ENCODE data around the gene ZNF3. TPM values are rescaled to one million over a fixed set of nuclear protein-coding genes. Genes with fewer than 3 reads are reported as not detected.

ZNF3 gene
- polyA plus RNA-seq, 2 of the 4 experiments (the other 2 are of a cell fraction) = 22.5 to 30.2 TPM

- no peak for TF ChIP-seq CBX2 (IDR thresholded peaks at IDR 0.05; ENCODE audit: borderline replicate concordance, low read depth)
- TF ChIP-seq EP300 (IDR thresholded peaks at IDR 0.05) = no peak
Observed at GRCh38 chr7:100122568-100122967, 41.0 kb upstream of the ZNF3 start (continued).

DNA sequence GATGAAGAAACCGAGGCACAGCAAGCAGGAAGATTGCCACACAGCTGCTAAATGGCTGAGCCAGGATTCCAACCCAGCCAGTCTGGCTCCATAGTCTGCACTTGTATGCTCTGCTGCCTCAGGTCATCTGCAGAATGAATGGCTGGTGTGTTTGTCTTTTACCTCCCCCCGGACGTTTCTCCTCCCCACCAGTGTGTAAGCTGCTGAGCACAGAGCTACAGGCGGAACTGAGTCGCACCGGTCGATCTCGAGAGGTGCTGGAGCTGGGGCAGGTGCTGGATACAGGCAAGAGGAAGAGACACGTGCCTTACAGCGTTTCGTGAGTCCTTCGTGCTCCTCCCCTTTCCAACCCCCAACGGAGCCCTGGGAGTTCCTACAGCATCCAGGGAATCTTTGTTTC is 40.5 kb upstream of the ZNF3 start:
- Histone ChIP-seq H3K27ac (no peak overlapping the region), H3K9me3 (no peaks in the 10 kb centered on the region), H3K4me3 (no peak overlapping the region), H3K4me2 (no peak overlapping the region), H3K4me1 (peaks cover 29% of the 10 kb centered on the region)
- ATAC-seq (no peak), DNase-seq (ENCODE audit: low read depth in 1 of 2, low spot score in 1 of 2) (no peak), FAIRE-seq (no peak)
- ChIA-PET CTCF (interaction anchor here (1.5 to 5.6 kb wide), 2 partner anchors 8 to 9 kb away, joined by 4 to 46 read pairs; no protein-coding TSS in a partner anchor), POLR2A (interaction anchor here (1.4 to 1.8 kb wide), 2 partner anchors 21 to 307 kb away, joined by 4 to 6 read pairs; partner anchors contain the start of genes AP4M1, MCM7 and MEPCE)
- no peak for TF ChIP-seq NFE2L2 (conservative IDR thresholded peaks at IDR 0.05; ENCODE audit: low read length)
- TF ChIP-seq CHD2 (IDR thresholded peaks at IDR 0.05; ENCODE audit: low read length, partially characterized antibody) = no peak
- TF ChIP-seq POLR2AphosphoS2 (conservative IDR thresholded peaks at IDR 0.05; ENCODE audit: low read length) = no peak
- WGBS (ENCODE audit: missing lambda C conversion rate) = 85% methylated on average over 13 of the region's 13 CpGs

GRCh38 chr7:100120733-100121036 is 39.2 kb upstream of the ZNF3 start:
- ChIA-PET CTCF (interaction anchor here (5.6 kb wide), 1 partner anchor 11 kb away, joined by 46 read pairs; no protein-coding TSS in a partner anchor), POLR2A (interaction anchor here (1.2 to 1.8 kb wide), 2 partner anchors 19 to 309 kb away, joined by 4 to 10 read pairs; partner anchors contain the start of genes AP4M1, MCM7 and MEPCE)
- H3K9me3 ChIP-seq = no peaks in the 10 kb centered on the region
- H3K27ac ChIP-seq = peak overlapping the region; percentile 86 to 90; a peak in 3 of 6 replicates
- WGBS (ENCODE audit: missing lambda C conversion rate) = 32% methylated on average over 1 of the region's 1 CpG
- peak overlapping the region; percentile 92 for H3K4me2 ChIP-seq
- peaks cover 27% of the 10 kb centered on the region for H3K4me1 ChIP-seq
- no peak for FAIRE-seq
- ATAC-seq = 0 out of 6 replicates have a peak, but pooled peaks of 1 of the 2 experiments have one; percentile 1
- no peak for TF ChIP-seq CHD2 (IDR thresholded peaks at IDR 0.05; ENCODE audit: low read length, partially characterized antibody)
- TF ChIP-seq ELK1 (IDR thresholded peaks at IDR 0.05; ENCODE audit: low read depth, low read length) = no peak
- TF ChIP-seq RNF2 (IDR thresholded peaks at IDR 0.05; ENCODE audit: borderline replicate concordance, low read depth) = no peak
- TF ChIP-seq HOXA7 (CRISPR knock-in tag; IDR thresholded peaks at IDR 0.05) = no peak
- no peak for TF ChIP-seq CHD4 (IDR thresholded peaks at IDR 0.05; ENCODE audit: borderline replicate concordance)
- no peak for TF ChIP-seq HOXB5 (CRISPR knock-in tag; IDR thresholded peaks at IDR 0.05)
- no peak for TF ChIP-seq MAZ (IDR thresholded peaks at IDR 0.05; ENCODE audit: borderline replicate concordance, low read depth, low read length)
- TF ChIP-seq, protein P1, sequence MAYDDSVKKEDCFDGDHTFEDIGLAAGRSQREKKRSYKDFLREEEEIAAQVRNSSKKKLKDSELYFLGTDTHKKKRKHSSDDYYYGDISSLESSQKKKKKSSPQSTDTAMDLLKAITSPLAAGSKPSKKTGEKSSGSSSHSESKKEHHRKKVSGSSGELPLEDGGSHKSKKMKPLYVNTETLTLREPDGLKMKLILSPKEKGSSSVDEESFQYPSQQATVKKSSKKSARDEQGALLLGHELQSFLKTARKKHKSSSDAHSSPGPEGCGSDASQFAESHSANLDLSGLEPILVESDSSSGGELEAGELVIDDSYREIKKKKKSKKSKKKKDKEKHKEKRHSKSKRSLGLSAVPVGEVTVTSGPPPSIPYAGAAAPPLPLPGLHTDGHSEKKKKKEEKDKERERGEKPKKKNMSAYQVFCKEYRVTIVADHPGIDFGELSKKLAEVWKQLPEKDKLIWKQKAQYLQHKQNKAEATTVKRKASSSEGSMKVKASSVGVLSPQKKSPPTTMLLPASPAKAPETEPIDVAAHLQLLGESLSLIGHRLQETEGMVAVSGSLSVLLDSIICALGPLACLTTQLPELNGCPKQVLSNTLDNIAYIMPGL (CRISPR knock-in tag; IDR thresholded peaks at IDR 0.05; ENCODE audit: borderline replicate concordance) = no peak
- TF ChIP-seq EHMT2 (IDR thresholded peaks at IDR 0.05; ENCODE audit: low read depth) = no peak
- no peak for TF ChIP-seq PHF8 (IDR thresholded peaks at IDR 0.05; ENCODE audit: borderline replicate concordance, low read depth)
- TF ChIP-seq GATA3 (IDR thresholded peaks at IDR 0.05; ENCODE audit: borderline replicate concordance) = no peak
- TF ChIP-seq SREBF2 (IDR thresholded peaks at IDR 0.05) = no peak
- TF ChIP-seq ZNF302 (CRISPR knock-in tag; IDR thresholded peaks at IDR 0.05) = no peak
- no peak for TF ChIP-seq ESRRA (IDR thresholded peaks at IDR 0.05; ENCODE audit: borderline replicate concordance, low read length)
- no peak for TF ChIP-seq BHLHE40 (IDR thresholded peaks at IDR 0.05; ENCODE audit: low read depth, low read length)
- TF ChIP-seq FOSL2 (IDR thresholded peaks at IDR 0.05) = no peak
- no peak for TF ChIP-seq FOSL2 (CRISPR knock-in tag; IDR thresholded peaks at IDR 0.05)
- no peak for DNase-seq (ENCODE audit: low read depth in 1 of 2, low spot score in 1 of 2)
- H3K4me3 ChIP-seq = no peak overlapping the region; the same call in 2 of the 3 replicates

Data from A549 (cell line).